Measurements from ENCODE around the gene CDYL.

CDYL gene

GRCh38 chr6:4957521-4958231 is 181.5 kb downstream of the CDYL start:
- no peak for DNase-seq (ENCODE audit: low read depth in 2 of 3, low spot score in 2 of 3)

- DNase-seq (ENCODE audit: low read depth in 2 of 3, low spot score in 2 of 3), result no peak
These were observed 182.4 kb downstream of the CDYL start for GRCh38 chr6:4958624-4959023.

- DNase-seq (ENCODE audit: low read depth in 2 of 3, low spot score in 2 of 3), result no peak
These were observed 185.3 kb downstream of the CDYL start for GRCh38 chr6:4961322-4962168.

GRCh38 chr6:4962905-4963304 is 186.7 kb downstream of the CDYL start:
- no peak for DNase-seq (ENCODE audit: low read depth in 2 of 3, low spot score in 2 of 3)

- DNase-seq (ENCODE audit: low read depth in 2 of 3, low spot score in 2 of 3), result no peak
These were observed 188.7 kb downstream of the CDYL start for GRCh38 chr6:4964675-4965561.

- no peak for DNase-seq (ENCODE audit: low read depth in 2 of 3, low spot score in 2 of 3)
These were observed 189.6 kb downstream of the CDYL start for GRCh38 chr6:4965562-4966389.

GRCh38 chr6:4967301-4968030 is 191.3 kb downstream of the CDYL start:
- DNase-seq (ENCODE audit: low read depth in 2 of 3, low spot score in 2 of 3), result no peak

GRCh38 chr6:4969609-4970285 is 193.5 kb downstream of the CDYL start:
- no peak for DNase-seq (ENCODE audit: low read depth in 2 of 3, low spot score in 2 of 3)

- DNase-seq (ENCODE audit: low read depth in 2 of 3, low spot score in 2 of 3), result no peak
These were observed 194.7 kb downstream of the CDYL start for GRCh38 chr6:4970739-4971395.

- no peak for DNase-seq (ENCODE audit: low read depth in 2 of 3, low spot score in 2 of 3)
These were observed 195.6 kb downstream of the CDYL start for GRCh38 chr6:4971851-4972250.

- no peak for DNase-seq (ENCODE audit: low read depth in 2 of 3, low spot score in 2 of 3)
These were observed 196.2 kb downstream of the CDYL start for GRCh38 chr6:4972438-4972837.

GRCh38 chr6:4973415-4973814 is 197.2 kb downstream of the CDYL start:
- DNase-seq (ENCODE audit: low read depth in 2 of 3, low spot score in 2 of 3), result no peak

- no peak for DNase-seq (ENCODE audit: low read depth in 2 of 3, low spot score in 2 of 3)
These were observed 198.0 kb downstream of the CDYL start for GRCh38 chr6:4973982-4974745.

GRCh38 chr6:4974962-4975361 is 198.8 kb downstream of the CDYL start:
- no peak for DNase-seq (ENCODE audit: low read depth in 2 of 3, low spot score in 2 of 3)

GRCh38 chr6:4975506-4975905 is 199.3 kb downstream of the CDYL start:
- DNase-seq (ENCODE audit: low read depth in 2 of 3, low spot score in 2 of 3), result no peak

- no peak for DNase-seq (ENCODE audit: low read depth in 2 of 3, low spot score in 2 of 3)
These were observed 201.3 kb downstream of the CDYL start for GRCh38 chr6:4977468-4977867.

- DNase-seq (ENCODE audit: low read depth in 2 of 3, low spot score in 2 of 3), result no peak
These were observed 203.2 kb downstream of the CDYL start for GRCh38 chr6:4979426-4979825.

GRCh38 chr6:4981761-4982160 is 205.6 kb downstream of the CDYL start:
- DNase-seq (ENCODE audit: low read depth in 2 of 3, low spot score in 2 of 3), result no peak

Measured in activated CD8-positive, alpha-beta memory T cell treated with anti-CD3 and anti-CD28 coated beads for 48 hours (primary cell).